HG03354 (cell line): ENCODE measurements around the gene PON1.
A peak's percentile ranks its signal among the peaks of the same experiment; 100 is the strongest.

ENCODE experiments used
- ATAC-seq: cut with Tn5 transposase; IDR thresholded peaks from one replicate; pipeline ENCODE4 v1.9.1; 2021; ENCODE audit warnings: mild to moderate bottlenecking; ENCODE audit not compliant: unreplicated experiment, poor library complexity, severe bottlenecking

The PON1 gene

DNA sequence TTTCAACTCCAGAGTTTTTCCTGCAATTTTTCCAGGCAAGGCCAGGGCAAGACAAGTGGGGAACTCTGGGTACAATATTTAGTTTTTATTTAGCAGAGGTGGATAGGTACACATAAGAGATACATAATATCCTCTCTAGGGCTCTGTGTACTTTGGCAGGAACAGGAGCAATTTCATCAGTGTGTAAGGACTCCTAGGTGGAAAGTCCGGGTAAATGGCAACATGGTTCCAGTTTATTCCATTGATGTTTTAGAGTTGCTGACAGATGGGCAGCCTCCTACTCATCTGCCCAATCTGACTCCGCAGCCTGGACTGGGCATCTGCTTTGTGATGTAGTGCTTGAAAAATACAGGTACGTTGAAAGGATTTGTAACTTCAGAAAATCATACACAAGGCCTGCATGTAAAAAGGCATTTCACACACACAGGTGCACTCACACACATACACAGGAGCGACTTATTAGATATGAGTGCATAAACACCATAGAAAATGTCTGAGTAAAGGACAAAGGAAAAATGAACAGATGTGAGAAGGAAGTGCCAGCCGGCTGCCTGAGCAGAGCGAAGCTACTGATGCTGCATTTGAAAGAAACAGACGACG, 5.7 kb downstream of the PON1 start:
- no peak for ATAC-seq

DNA sequence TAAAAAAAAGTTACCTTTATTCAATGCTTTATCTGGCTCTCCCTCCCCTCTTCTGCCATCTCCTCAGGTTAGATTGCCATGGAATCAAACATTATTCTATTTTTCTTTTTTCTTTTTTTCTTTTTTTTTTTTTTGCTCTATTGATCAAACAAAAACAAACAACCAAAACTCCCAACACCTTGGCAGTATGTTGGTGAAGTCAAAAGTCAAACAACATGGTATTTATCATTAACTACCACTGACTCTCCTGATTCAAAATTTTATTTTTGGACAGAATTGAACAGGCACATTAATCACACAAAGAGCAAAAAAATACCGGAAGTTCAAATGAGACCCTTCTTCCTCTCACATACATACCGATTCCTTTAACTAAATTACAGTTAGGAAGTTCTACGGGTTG, 6.4 kb downstream of the PON1 start:
- ATAC-seq: no peak

DNA sequence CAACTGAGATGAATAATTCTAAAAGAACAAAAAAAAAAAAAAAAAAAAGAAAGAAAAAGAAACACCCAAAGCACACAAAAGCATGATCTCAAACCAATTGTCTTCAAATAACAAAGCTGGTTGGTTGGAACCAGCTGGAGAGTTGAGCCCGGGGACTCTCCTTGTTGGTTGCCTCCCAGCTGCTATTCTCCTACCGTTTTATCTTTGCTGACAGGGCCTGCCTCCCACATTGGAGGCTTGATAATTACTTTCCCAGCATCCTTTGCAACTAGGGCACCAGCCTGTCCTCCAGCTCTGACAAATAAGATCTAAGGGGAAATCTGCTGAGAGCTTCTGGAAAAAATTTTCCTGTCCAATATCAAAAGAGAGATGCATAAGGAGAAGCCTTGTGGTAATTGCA, 6.8 kb downstream of the PON1 start:
- ATAC-seq: no peak

DNA sequence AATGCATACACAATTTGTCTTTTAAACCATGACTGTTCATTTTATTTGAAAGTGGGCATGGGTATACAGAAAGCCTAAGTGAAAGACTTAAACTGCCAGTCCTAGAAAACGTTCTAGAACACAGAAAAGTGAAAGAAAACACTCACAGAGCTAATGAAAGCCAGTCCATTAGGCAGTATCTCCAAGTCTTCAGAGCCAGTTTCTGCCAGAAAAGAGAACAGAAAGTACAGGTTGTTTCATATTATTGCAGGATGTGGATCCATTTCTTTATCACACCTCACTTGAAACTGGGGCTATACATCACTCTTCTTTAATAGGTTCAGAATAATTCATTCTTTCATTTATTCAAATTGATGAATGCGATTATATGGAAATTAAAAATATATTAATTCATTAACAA, 7.7 kb downstream of the PON1 start:
- ATAC-seq: peak; percentile 81

DNA sequence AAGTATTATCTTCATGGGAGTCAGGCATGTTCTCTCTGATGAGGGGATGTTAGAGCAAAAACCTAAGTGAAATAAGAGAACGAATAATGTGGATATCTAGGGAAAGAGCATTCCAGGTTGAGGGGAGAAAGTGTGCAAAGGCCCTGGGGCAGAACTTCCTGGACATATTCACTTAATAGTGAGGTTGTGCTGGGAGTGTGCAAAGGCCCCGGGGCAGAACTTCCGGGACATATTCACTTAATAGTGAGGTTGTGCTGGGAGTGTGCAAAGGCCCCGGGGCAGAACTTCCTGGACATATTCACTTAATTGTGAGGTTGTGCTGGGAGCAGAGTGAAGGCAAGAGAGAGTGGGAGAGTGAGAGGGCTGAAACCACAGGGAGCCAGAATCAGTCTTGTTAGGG, 11.8 kb downstream of the PON1 start:
- ATAC-seq: no peak

DNA sequence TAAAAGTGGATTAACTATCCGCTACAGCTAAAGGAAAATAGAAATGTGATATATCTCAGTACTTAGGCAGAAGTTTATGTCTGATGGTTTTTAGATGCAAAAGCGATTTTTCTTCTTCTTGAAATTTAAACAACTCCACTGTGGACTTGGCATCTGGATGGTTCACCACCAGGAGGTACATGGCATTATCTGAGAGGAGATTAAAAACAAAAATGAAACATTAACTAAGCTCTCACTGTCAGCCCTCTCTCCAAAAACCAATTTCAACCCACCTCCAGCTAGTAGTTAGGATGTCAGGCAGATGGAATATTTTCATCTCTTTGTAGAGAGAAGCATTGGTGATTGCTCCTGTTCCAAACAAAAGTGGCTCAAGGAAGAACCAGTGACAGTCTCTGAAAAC, 12.9 kb downstream of the PON1 start:
- no peak for ATAC-seq

DNA sequence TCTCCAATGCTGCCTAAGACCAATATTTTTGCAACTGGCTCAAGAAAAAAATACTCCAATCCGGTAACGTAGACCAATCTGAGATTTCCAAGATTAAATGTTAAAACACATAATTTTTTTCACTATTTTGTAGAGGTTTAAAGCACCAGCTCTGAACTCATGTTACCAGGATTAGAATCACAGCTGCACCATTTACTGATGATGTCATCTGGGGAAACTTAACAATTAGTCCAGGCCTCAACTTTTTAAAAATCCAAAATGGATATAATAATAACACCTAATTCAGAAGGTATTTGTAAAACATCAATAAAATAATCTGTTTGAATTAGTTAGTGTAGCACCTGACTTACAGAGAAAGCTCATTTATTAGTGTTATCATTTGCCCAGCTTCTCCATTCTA, 14.4 kb downstream of the PON1 start:
- ATAC-seq: no peak

DNA sequence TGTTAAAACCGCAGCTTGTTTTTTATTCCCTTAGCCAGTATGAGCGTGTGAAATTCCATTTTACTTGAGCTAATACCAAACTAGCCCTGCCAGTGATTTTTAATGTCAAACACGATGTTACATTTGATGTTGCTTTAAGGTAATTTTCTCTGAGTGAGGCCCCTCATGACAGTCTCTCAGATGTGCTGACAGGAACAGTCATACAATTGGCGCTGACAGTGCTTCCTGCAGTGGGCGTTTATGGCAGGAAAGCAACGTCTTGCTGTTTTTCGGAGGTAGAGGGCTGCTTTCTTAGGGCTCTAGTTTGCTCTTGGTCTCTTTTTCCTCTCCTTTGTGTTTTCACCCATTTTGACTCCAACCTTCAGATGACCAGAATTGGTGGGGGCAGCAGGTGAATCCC, 19.3 kb downstream of the PON1 start:
- ATAC-seq: no peak

DNA sequence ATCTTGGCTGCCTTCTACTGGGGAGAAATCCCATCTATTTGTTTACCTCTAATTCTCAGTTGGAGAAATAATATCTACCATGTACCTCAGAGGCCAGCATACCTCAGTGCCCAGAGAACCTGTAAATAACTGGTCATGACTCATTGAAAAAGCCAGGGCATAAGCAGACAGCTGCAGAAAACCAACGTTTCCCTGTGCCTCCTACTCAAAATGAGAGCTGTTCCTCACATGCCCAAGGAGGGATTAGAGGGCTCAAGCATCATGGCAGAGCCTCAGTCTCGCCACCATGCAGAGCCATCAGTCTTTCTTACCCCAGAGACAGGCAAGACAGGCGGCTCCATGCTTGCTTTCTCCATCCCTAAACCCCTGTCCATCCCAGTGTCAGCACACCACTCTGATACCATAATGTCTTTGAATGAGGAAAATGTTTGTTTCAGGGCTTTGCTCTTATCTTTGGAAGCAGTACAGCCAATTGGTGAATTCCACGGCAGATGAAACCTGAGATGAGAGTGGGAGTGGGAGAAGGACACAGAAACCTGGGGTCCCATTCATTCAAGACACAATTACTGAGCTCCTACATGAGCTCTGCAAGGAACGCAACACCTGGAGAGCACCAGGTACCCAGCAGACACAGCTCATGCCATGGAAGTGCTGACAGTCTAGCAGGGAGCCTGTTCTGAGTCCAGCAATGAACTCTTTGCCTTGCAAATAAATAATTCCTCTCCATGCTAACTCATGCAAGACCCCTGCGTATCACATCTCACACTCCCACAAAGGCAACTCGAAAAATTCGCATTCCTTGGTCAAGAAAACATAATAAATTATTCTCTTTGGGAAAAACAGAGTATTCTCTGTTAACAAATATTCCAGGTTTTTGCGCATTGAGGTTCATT, 21.1 kb downstream of the PON1 start:
- no peak for ATAC-seq

DNA sequence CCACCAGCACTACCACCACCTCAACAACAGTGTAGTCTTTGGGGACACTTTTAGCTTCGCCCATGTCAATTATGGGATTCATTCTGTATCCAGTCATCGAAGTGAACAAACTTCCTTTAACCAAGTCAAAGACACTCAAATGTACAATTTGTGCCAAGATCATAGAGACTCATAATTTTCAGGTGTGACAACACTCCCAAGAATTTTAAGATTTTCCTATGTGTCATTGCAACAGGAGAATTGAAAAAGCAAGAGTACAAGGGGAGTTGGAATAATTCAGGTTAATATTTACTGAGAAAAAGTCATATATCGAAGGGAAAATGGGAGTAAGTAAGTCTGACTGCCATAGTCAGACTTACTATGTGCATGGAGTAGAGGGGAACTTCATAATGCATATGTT, 26.2 kb downstream of the PON1 start:
- ATAC-seq: no peak

DNA sequence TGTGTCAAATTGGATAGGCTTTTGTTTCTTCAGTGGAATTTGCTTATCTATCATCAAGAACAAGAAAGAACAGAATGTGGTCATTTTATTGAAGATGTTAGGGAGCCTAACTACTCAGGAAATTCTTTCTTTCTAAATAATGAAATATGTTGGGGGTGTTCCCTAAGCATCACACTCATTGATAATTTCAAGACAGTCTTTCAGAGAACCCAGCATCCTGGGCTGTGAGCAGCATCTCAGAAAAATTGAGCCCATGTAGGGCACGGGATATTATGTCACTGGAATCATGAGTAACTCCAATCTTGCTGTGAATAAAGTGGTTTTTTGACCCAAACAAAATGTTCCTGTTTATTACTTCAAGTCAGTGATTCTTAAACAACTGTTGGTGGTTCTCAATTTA, 27.3 kb downstream of the PON1 start:
- no peak for ATAC-seq

DNA sequence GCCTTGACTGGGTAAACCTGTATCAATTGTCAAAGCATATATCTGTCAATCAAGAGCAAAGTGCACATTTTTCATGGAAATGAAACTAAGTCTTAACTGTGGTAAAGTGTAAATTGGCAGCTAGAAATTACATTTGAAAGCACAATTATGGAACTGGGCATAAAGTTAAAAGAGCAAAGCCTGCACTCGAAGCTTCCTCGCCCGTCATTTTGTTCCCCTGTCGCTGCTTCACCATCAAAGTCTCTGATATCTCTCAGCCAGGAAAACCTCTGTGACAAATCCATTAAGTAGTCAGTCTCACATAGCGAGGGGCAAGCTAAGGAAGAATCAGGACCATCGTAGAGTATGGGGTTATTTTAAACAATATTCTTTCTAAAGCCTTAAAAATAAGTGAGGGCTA, 27.9 kb downstream of the PON1 start:
- no peak for ATAC-seq

DNA sequence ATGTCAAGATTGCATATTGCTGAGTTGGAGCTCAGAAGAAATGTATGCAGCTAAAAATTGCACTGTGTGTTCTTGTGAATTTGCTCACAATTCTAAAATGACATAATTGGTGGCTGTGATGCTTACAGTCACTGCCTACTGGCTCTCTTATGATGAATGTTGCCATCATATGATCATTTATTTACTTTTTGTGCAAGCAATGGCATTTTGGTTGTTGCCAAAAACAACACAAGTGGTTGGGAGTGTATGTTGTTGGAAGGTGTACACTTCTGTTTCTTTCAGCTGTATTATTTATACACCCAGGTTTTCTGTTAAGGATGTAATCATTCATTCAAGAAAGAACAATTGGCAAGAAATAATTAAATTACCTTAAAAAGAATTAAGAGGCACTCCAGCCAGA, 28.9 kb downstream of the PON1 start:
- ATAC-seq: no peak

DNA sequence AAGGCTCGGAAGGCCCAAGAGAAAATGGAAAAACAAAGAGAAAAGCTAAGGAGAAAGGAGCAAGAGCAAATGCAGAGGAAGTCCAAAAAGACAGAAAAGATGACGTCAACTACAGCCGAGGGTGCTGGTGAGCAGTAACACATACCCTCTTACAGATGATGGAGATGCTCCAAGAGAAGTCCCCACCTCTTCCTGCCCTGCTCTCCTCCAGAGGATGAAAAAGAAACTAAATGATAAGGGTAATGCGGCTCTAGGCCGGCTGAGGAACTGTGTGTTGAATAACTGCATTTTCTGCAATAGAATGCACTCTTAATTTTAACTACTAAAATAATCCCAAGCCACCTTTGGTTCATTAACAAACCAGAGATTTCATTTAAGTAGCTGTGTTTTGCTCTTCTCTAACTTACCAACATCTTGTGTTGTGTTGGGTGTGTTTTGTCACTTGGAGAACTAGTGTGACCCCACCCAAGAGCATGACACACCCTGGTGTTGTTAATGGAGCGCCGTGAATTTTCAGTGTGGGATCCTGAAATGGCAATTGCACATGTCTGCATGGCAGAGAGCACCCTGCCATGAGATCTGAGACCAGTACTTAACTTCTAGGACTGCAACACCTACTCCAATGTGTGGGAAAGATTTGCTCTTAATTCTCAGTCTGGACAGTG, 34.0 kb downstream of the PON1 start:
- ATAC-seq: no peak

DNA sequence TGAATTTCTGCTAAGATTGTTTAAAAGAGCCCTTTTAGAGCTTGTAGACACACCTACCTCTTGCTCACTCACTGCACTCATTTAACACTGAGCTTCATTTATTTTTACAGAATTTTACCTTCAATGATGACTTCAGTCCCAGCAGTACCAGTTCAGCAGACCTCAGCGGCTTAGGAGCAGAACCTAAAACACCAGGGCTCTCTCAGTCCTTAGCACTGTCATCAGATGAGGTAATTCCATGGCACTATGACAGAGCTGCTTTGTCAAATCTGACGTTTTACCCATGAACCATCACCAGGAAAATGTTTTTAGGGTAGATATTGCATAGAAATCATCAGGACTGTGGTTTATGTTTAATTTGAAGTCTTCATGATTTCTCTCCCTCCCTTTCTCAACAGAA, 38.2 kb downstream of the PON1 start:
- ATAC-seq: no peak

DNA sequence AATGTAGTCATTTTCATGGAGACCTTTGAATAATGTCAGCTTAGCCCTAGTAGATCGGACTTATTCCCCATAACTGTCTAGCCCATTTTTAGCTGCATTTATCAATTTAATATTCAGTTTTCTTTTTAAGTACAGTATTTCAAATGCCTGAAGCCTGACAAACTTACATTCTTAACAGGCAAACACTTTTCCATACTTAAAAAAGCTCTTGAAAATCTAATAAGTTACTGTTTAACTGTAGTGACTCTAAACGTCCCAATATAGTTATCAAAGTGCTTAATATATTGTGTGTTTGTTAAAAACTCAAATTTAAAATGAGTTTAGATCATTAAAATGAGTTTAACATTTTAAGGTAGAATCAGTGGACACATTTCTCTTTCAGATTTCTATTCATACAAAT, 44.9 kb downstream of the PON1 start:
- ATAC-seq: no peak

DNA sequence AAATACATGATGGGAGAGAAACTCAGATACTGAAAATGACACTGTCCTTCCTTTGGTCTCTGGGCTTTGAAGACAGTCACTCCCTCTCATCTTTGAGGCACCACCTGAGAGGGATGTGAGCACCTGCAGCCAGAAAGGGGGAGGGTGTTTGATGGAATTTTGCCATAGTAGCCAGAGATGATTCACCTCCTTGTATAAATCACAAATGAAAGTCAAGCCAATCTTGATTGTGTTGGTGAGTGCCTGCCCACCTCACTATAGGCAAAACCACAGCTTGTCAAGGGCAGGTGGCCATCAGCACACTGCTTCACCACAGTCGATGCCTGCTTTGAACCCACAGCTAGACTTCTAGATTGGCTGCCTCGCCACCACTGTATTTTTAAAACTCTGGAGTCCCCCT, 48.2 kb downstream of the PON1 start:
- no peak for ATAC-seq

DNA sequence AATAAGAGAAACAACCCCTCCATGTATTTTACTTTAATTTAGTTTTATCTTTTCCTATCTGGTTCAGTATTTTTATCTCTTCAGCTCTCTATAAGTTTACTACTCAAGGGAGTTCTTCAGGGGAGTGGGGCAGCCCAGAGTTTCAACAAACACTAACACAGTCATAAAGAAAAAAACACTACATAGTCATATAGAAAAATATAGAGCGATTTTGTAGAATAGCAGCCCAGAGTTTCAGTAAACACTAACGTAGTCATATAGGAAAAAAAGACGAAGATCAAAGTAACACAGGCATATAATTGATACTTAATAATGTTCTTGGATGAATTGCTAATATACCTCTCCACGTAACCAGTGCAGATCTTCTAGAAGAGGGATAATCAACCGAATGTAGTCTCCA, 54.7 kb downstream of the PON1 start:
- no peak for ATAC-seq

DNA sequence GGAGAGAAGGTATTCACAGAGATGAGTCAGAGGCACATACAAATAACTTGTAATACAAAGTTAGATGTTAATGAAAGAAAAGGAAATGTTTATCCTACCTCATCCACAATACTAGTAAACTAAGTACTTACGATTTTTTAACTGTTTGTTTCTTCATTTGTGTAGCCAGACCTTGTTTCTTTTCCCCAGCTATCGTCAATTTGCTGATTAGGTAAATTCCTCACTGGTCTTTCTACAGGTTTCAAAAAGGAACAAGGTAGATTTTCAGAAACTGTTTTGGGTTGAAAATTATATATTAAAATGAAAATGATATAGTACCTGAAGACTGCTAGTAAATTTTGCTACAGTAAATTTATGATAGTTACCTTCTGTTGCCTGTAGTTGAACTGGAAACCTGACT, 56.6 kb downstream of the PON1 start:
- no peak for ATAC-seq

DNA sequence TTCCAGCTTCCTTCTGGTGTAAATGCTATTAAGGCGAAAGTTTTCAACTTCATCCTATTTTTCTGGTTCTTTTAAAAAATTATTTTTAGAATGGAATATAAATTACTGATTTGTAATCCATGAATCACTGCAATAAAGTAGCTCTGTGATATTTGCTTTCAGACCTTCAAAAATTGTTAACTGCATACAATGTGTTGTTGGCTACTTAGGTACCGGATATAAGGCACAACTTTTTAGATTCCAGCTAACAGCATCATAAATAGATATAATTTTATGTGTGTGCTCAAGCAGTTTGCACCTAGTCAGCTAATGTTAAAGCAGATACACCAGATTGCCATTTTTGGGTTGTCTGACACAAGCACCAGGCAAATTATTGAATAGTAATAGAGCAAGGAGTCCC, 58.7 kb downstream of the PON1 start:
- ATAC-seq: no peak

DNA sequence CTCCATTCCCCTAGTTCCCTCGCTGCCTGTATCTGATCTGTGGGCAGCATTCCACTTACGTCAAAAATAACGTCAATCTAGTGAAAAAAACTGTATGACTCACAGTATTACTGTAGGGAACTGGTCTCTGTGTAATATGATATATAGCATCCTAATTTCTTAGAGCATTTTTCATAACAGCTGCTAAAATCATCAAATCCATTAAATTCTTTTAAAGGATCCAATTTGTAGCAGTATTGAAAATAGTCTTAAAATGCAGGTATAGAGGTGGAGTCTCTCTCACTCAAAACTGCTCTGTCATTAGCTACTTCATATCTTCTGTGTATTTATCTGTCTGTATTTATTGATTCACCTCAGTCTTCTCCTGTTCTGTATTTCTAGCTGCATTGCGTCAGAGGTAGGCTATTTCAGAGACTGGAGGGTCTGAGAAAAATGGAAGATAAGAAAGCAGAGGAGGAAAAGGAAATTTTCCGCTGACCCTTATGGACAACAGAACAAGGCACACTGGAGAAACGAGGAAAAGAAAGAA, 59.9 kb downstream of the PON1 start:
- no peak for ATAC-seq
